Measurements from ENCODE around the gene C2orf92. TPM values are rescaled to one million over a fixed set of nuclear protein-coding genes. Genes with fewer than 3 reads are reported as not detected.
"Not testable (repeated sequence)": the region's sequence is repeated elsewhere in the genome, so short reads cannot be mapped to it uniquely, and the experiment has no call there.

The C2orf92 gene
- total and polyA plus RNA-seq, 8 donors = 7.6 to 30.9 (median 25.5) TPM

GRCh38 chr2:97707362-97708047, 38.0 kb downstream of the C2orf92 start:
- Histone ChIP-seq H3K27me3 (peaks cover 0 to 26% of the 10 kb centered on the region in 2 donors), H3K4me3 (no peak overlapping the region), H3K9me3 (no peaks in the 10 kb centered on the region), H3K4me1 (no peaks in the 10 kb centered on the region), H3K27ac (no peak overlapping the region), H3K36me3 (no peaks in the 10 kb centered on the region)
- intact Hi-C loops (cut with DNase I) = no loop called here
- DNase-seq (no peak), ATAC-seq (peak; percentile 69)
- TF ChIP-seq CTCF (IDR thresholded peaks at IDR 0.05) = no peak

- ATAC-seq = no peak
- no peak for TF ChIP-seq CTCF (IDR thresholded peaks at IDR 0.05)
- no peaks in the 10 kb centered on the region for H3K9me3 ChIP-seq
- no peaks in the 10 kb centered on the region for H3K4me1 ChIP-seq
- H3K27ac ChIP-seq = no peak overlapping the region
- H3K36me3 ChIP-seq = no peaks in the 10 kb centered on the region
- no peak for DNase-seq
- no peak overlapping the region for H3K4me3 ChIP-seq
- H3K27me3 ChIP-seq = peaks cover 0 to 26% of the 10 kb centered on the region in 2 donors
- intact Hi-C loops (cut with DNase I) = no loop called here
These were observed 38.5 kb downstream of the C2orf92 start for GRCh38 chr2:97708048-97708380.

GRCh38 chr2:97708608-97709007, 39.1 kb downstream of the C2orf92 start:
- Histone ChIP-seq H3K27me3 (peaks cover 0 to 26% of the 10 kb centered on the region in 2 donors), H3K36me3 (no peaks in the 10 kb centered on the region), H3K4me1 (no peaks in the 10 kb centered on the region), H3K9me3 (no peaks in the 10 kb centered on the region), H3K27ac (no peak overlapping the region), H3K4me3 (no peak overlapping the region)
- DNase-seq (no peak), ATAC-seq (no peak)
- intact Hi-C loops (cut with DNase I) = no loop called here
- TF ChIP-seq CTCF (IDR thresholded peaks at IDR 0.05) = no peak

- Histone ChIP-seq H3K9me3 (no peaks in the 10 kb centered on the region), H3K27me3 (peaks cover 0 to 26% of the 10 kb centered on the region in 2 donors), H3K36me3 (no peaks in the 10 kb centered on the region), H3K27ac (no peak overlapping the region), H3K4me1 (no peaks in the 10 kb centered on the region), H3K4me3 (no peak overlapping the region)
- intact Hi-C loops (cut with DNase I) = no loop called here
- TF ChIP-seq CTCF (IDR thresholded peaks at IDR 0.05) = no peak
- peak in 1 of 4 donors; percentile 14 for DNase-seq
- ATAC-seq = no peak
These were observed 41.8 kb downstream of the C2orf92 start for GRCh38 chr2:97711394-97711711.

- H3K4me3 ChIP-seq; intact Hi-C loops (cut with DNase I); H3K4me1 ChIP-seq; H3K36me3 ChIP-seq; H3K9me3 ChIP-seq; H3K27ac ChIP-seq; ATAC-seq: not testable (repeated sequence)
- H3K27me3 ChIP-seq = peaks cover 0 to 25% of the 10 kb centered on the region in 2 donors
- peak in 1 of 4 donors; percentile 9 for DNase-seq
These were observed 42.7 kb downstream of the C2orf92 start for GRCh38 chr2:97712175-97712574.

GRCh38 chr2:97712693-97713295, 43.3 kb downstream of the C2orf92 start:
- Histone ChIP-seq H3K4me1 (no peaks in the 10 kb centered on the region), H3K4me3 (no peak overlapping the region), H3K9me3 (no peaks in the 10 kb centered on the region), H3K27me3 (peaks cover 0 to 21% of the 10 kb centered on the region in 2 donors), H3K36me3 (no peaks in the 10 kb centered on the region), H3K27ac (no peak overlapping the region)
- no peak for TF ChIP-seq CTCF (IDR thresholded peaks at IDR 0.05)
- intact Hi-C loops (cut with DNase I) = no loop called here
- DNase-seq (peak in 1 of 4 donors; percentile 31), ATAC-seq (no peak)
